ENCODE data around the gene MS4A18.
"Not testable (repeated sequence)": the region's sequence is repeated elsewhere in the genome, so short reads cannot be mapped to it uniquely, and the experiment has no call there.

The MS4A18 gene

GRCh38 chr11:60739114-60739513 is 14.6 kb downstream of the MS4A18 start:
- DNase-seq (ENCODE audit: low read depth in 2 of 2): no peak

- DNase-seq (ENCODE audit: low read depth in 2 of 2): no peak
Observed at GRCh38 chr11:60740573-60740972, 16.1 kb downstream of the MS4A18 start.

- DNase-seq (ENCODE audit: low read depth in 2 of 2): no peak
Observed at GRCh38 chr11:60741421-60741820, 16.9 kb downstream of the MS4A18 start.

- DNase-seq (ENCODE audit: low read depth in 2 of 2): no peak
Observed at GRCh38 chr11:60743058-60743457, 18.5 kb downstream of the MS4A18 start.

GRCh38 chr11:60744114-60744513 is 19.6 kb downstream of the MS4A18 start:
- DNase-seq (ENCODE audit: low read depth in 2 of 2): no peak

- DNase-seq (ENCODE audit: low read depth in 2 of 2): no peak
Observed at GRCh38 chr11:60747359-60747873, 22.9 kb downstream of the MS4A18 start.

- no peak for DNase-seq (ENCODE audit: low read depth in 2 of 2)
Observed at GRCh38 chr11:60748225-60748624, 23.7 kb downstream of the MS4A18 start.

- DNase-seq (ENCODE audit: low read depth in 2 of 2): no peak
Observed at GRCh38 chr11:60748821-60749220, 24.3 kb downstream of the MS4A18 start.

- no peak for DNase-seq (ENCODE audit: low read depth in 2 of 2)
Observed at GRCh38 chr11:60750911-60751310, 26.4 kb downstream of the MS4A18 start.

- no peak for DNase-seq (ENCODE audit: low read depth in 2 of 2)
Observed at GRCh38 chr11:60753309-60753708, 28.8 kb downstream of the MS4A18 start.

GRCh38 chr11:60754887-60755286 is 30.4 kb downstream of the MS4A18 start:
- DNase-seq (ENCODE audit: low read depth in 2 of 2): no peak

GRCh38 chr11:60756307-60757032 is 31.9 kb downstream of the MS4A18 start, which contains the start of gene MS4A15:
Gene MS4A15 (plus strand): TSS chr11:60756867. CDS start chr11:60763734, 6,867 bp downstream.
- no peak for DNase-seq (ENCODE audit: low read depth in 2 of 2)

GRCh38 chr11:60757231-60757800 is 32.8 kb downstream of the MS4A18 start:
- no peak for DNase-seq (ENCODE audit: low read depth in 2 of 2)

- not testable (repeated sequence) for DNase-seq (ENCODE audit: low read depth in 2 of 2)
Observed at GRCh38 chr11:60758671-60759070, 34.2 kb downstream of the MS4A18 start.

GRCh38 chr11:60759438-60760225 is 35.1 kb downstream of the MS4A18 start:
- DNase-seq (ENCODE audit: low read depth in 2 of 2): not testable (repeated sequence)

- DNase-seq (ENCODE audit: low read depth in 2 of 2): no peak
Observed at GRCh38 chr11:60761436-60762190, 37.1 kb downstream of the MS4A18 start.

GRCh38 chr11:60762851-60763691 is 38.6 kb downstream of the MS4A18 start:
- no peak for DNase-seq (ENCODE audit: low read depth in 2 of 2)

GRCh38 chr11:60763692-60764369 is 39.3 kb downstream of the MS4A18 start:
- DNase-seq (ENCODE audit: low read depth in 2 of 2): no peak

GRCh38 chr11:60764879-60765278 is 40.4 kb downstream of the MS4A18 start:
- no peak for DNase-seq (ENCODE audit: low read depth in 2 of 2)

- DNase-seq (ENCODE audit: low read depth in 2 of 2): no peak
Observed at GRCh38 chr11:60765355-60765754, 40.8 kb downstream of the MS4A18 start.

Data from stimulated activated CD8-positive, alpha-beta memory T cell treated with anti-CD3 and anti-CD28 coated beads, Interleukin-2, amount 100 ng/mL, for 1 hour (primary cell).